Measurements from ENCODE around the gene TTLL7.

TTLL7 gene

DNA sequence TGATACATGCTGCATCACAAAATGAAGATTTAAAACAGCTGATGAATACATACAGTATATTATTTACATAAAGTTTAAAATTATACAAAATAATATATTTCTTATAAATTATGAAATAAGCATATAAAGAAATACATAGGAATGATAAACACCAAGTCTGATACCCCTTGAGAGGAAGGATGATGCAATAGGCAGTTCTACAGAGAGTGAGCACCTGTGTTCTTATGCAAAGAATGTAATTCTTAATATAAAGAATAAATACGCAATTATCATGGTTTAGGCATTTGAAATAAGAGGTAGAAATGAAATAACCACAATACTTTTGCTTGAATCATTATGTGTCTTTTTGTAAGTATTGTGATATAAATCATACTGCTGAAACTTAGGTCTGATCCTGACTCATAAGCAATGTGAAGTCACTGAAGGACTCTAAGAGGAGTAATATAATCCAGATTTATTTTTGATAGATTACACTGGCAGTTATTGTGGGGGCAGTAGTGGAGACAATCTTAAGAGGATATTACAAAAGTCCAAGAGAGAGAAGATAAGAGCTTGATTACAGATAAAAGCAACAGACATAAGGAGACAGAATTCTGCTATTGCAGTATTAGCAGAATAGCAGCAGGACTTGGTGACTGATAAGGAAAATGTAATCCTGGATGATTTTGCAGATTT, 39.0 kb downstream of the TTLL7 start:
- DNase-seq (ENCODE audit: extremely low read depth, low read depth), result no peak
- TF ChIP-seq, protein P1, sequence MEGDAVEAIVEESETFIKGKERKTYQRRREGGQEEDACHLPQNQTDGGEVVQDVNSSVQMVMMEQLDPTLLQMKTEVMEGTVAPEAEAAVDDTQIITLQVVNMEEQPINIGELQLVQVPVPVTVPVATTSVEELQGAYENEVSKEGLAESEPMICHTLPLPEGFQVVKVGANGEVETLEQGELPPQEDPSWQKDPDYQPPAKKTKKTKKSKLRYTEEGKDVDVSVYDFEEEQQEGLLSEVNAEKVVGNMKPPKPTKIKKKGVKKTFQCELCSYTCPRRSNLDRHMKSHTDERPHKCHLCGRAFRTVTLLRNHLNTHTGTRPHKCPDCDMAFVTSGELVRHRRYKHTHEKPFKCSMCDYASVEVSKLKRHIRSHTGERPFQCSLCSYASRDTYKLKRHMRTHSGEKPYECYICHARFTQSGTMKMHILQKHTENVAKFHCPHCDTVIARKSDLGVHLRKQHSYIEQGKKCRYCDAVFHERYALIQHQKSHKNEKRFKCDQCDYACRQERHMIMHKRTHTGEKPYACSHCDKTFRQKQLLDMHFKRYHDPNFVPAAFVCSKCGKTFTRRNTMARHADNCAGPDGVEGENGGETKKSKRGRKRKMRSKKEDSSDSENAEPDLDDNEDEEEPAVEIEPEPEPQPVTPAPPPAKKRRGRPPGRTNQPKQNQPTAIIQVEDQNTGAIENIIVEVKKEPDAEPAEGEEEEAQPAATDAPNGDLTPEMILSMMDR (IDR thresholded peaks at IDR 0.05; ENCODE audit: low read depth, low read length), result no peak

DNA sequence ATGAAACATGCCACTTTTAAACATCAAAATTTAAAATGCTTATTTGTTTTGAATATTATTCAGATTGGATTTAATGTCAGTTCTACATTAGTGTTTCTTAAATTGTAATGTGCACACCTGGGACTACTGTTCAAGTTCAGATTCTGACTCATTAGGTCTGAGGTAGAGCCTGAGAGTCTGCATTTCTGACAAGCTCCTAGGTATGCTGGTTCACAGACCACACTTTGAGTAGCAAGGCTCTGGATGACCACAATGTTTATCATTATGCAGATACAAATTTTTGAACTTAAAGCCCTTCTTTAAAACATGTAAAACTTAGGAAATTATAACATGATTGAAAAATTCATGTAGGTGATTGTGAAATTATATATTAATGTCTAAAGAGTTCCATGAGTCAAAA, 40.2 kb downstream of the TTLL7 start:
- TF ChIP-seq, protein P1 (IDR thresholded peaks at IDR 0.05; ENCODE audit: low read depth, low read length), result no peak

DNA sequence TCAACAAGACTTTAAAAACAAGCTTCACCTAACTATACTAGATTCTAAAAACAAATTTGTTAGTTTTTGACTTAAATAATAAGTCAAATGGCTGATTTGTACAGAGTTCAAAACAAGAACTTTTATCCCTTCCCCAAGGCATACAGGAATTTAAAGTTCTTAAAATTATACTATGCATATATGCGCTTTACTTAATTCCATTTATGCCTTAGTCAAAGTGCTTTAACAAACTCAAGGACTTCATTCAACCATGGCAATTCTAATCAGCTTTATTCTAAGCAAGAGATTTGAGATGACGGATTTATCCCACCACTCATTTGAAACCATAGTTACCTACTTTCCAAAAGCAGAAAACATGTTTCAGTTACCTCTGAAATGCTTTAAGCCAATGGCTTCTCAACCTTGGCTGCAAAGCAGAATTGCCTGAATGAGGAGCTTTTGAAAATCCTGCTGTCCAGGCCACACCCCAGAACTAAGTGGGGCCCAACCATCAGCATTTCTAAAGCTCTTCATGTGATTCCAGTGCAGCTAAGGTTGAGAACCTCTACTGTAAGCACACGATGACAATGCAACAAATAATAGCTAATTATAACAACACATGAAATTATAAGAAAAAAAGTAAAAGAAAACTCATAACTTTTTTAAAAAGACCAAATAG, 44.6 kb downstream of the TTLL7 start:
- DNase-seq (ENCODE audit: extremely low read depth, low read depth), result no peak
- TF ChIP-seq, protein P1 (IDR thresholded peaks at IDR 0.05; ENCODE audit: low read depth, low read length), result no peak

More for the DNA sequence above, 40.2 kb downstream of the TTLL7 start:
- no peak for DNase-seq (ENCODE audit: extremely low read depth, low read depth)

DNA sequence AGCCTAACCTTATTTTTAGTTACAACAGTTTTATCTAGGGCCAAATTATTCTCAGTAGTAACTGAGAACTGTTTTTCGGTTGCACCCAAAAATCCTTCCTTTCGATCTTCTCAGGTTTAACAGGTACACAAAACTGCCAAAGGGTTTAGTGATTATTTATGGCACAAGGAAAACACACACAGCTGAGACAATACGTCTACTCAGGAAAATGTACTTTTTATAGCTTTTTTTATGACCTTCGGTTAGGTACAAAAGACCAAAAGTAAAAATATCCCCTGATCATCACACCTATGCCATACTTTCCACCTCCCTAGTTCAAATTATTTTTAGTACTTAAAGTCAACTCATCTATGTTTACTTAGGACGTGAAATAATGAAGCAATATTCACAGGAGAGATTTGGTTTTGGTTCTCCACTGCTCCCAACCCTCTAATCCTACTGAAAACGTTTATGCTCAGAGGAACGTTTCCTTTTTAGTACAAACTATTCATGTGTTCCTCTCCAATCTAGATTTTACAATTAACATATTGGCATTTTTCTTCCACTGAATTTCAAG, 48.7 kb downstream of the TTLL7 start:
- DNase-seq (ENCODE audit: extremely low read depth, low read depth), result no peak
- TF ChIP-seq, protein P1 (IDR thresholded peaks at IDR 0.05; ENCODE audit: low read depth, low read length), result no peak

DNA sequence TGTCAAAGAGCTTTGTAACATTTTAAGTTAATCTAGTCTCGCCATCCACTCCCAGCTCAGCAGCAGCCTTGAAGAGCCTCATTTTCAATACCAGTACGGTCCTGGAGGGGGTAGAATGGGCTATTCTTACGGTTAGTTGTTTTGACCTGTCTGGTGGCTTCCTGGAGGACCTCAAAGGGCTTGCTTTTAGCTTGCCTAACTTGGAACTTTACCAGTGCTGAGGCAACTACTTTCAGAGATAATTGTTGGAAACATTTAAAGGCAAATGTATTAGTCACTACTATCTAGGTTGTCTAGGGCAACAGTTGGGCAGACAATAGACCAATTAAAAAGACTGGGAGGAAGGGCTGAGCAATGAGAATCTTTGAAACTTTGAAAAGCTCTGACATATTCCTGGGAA, 56.0 kb downstream of the TTLL7 start:
- DNase-seq (ENCODE audit: extremely low read depth, low read depth), result no peak

DNA sequence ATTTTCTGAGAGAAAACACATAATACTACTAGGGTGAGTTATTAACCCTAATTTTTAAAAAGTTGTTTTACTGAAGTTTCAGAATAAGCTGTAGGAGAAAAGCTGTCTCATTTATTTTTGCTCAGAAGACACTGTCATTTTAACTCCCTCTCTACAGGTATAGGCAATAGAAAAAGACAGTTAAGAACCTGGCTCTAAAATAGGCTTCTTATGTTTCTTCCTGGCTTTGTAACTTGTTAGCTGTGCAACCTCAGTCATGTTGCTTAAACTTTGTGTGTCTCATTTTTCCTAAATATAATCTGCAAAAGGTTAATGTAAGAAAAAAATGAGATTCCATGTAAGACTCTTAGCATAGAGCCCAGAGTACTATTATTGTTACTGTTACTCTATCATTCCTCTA, 64.4 kb downstream of the TTLL7 start:
- DNase-seq (ENCODE audit: extremely low read depth, low read depth), result no peak
- TF ChIP-seq, protein P1 (IDR thresholded peaks at IDR 0.05; ENCODE audit: low read depth, low read length), result no peak

More for the DNA sequence above, 56.0 kb downstream of the TTLL7 start:
- TF ChIP-seq, protein P1 (IDR thresholded peaks at IDR 0.05; ENCODE audit: low read depth, low read length), result no peak

DNA sequence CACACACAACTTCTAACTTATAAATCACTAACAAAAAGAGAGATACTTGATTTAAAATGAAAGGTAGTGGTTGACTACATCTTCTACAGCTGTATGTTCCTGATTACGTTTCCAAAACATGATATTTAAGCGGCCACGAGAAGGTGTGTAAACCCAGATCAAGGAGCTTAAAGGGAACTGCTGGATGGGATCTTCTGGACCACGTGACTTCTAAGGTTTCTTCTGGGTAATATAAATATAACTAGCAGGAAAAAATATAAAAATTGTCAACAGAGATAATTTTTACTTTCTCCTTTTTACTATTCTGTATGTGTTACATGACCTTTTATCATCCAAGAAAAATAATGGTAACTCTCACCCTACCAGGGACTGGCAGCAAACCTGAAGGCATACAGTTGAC, 66.2 kb downstream of the TTLL7 start:
- TF ChIP-seq, protein P1 (IDR thresholded peaks at IDR 0.05; ENCODE audit: low read depth, low read length), result no peak
- DNase-seq (ENCODE audit: extremely low read depth, low read depth), result no peak

All from AG09319 (cell line).